ENCODE results near the gene PRSS36.
"Not testable (repeated sequence)": the region's sequence is repeated elsewhere in the genome, so short reads cannot be mapped to it uniquely, and the experiment has no call there.

The PRSS36 gene

DNA sequence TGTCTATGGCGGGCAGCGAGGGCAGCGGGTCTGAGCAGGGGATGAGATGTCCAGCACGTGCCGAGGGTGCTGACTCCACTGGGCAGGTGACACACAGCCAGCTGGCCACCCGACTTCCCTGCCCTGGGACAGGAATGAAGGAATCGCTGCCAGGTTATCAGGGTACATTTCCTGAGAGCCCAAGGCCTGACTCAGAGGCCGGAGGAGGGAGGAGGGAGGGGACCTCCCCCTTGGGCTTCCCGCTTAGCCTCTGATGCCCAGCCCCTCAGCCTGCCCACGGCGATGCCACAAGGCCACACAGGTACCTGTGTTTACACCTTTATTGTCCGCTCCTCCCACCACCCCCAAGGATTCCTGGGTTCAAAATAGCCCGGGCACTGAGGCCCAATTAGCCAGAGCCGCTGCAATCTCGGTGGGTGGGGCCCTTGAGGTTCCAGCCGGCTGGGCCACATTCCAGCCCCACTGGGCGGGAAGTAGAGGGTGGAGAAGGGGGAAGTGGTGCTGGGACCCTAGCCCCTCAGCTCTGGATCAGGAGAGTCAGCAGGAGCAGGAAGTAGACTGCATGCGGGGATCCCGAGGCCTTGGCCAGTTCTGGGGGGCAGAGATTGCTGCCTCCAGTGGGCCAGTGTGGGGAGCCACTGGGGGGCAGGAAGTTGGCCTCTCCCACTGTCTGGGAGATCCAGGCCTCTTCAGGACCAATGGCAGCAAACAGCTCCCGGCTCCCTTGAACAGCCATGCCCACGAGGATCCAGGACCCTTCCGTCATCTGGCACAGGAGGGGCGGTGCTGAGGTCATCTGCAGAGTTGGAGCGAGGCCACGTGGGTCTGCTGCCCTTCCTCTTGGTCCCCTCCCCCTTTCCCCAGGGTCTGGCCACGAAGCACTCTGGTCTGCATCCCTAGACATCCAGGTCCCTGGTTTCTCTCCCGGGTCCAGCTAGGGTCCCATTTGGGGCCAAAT, 11.0 kb downstream of the PRSS36 start:
- no peak overlapping the region for H3K4me3 ChIP-seq (ENCODE audit: low read depth, low read length)
- DNase-seq: peak; percentile 76

GRCh38 chr16:31136822-31137499, 12.9 kb downstream of the PRSS36 start:
- not testable (repeated sequence) for DNase-seq; H3K9me3 ChIP-seq; H3K36me3 ChIP-seq; H3K27me3 ChIP-seq; H3K4me3 ChIP-seq (ENCODE audit: low read depth, low read length)
- H3K4me1 ChIP-seq: peaks cover 48% of the 10 kb centered on the region

More for the DNA sequence above, 11.0 kb downstream of the PRSS36 start:
- no peaks in the 10 kb centered on the region for H3K9me3 ChIP-seq
- H3K36me3 ChIP-seq: no peaks in the 10 kb centered on the region
- TF ChIP-seq, protein P1, sequence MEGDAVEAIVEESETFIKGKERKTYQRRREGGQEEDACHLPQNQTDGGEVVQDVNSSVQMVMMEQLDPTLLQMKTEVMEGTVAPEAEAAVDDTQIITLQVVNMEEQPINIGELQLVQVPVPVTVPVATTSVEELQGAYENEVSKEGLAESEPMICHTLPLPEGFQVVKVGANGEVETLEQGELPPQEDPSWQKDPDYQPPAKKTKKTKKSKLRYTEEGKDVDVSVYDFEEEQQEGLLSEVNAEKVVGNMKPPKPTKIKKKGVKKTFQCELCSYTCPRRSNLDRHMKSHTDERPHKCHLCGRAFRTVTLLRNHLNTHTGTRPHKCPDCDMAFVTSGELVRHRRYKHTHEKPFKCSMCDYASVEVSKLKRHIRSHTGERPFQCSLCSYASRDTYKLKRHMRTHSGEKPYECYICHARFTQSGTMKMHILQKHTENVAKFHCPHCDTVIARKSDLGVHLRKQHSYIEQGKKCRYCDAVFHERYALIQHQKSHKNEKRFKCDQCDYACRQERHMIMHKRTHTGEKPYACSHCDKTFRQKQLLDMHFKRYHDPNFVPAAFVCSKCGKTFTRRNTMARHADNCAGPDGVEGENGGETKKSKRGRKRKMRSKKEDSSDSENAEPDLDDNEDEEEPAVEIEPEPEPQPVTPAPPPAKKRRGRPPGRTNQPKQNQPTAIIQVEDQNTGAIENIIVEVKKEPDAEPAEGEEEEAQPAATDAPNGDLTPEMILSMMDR (IDR thresholded peaks at IDR 0.05; ENCODE audit: low read depth, low read length): no peak
- peaks cover 38% of the 10 kb centered on the region for H3K4me1 ChIP-seq
- H3K27me3 ChIP-seq: no peaks in the 10 kb centered on the region

GRCh38 chr16:31136287-31136662, 13.6 kb downstream of the PRSS36 start:
- Histone ChIP-seq H3K36me3 (peaks cover 5% of the 10 kb centered on the region; the same call in 1 of the 2 replicates), H3K9me3 (no peaks in the 10 kb centered on the region), H3K4me3 (ENCODE audit: low read depth, low read length) (no peak overlapping the region), H3K4me1 (peaks cover 41% of the 10 kb centered on the region), H3K27me3 (no peaks in the 10 kb centered on the region)
- no peak for DNase-seq
- TF ChIP-seq, protein P1 (IDR thresholded peaks at IDR 0.05; ENCODE audit: low read depth, low read length): no peak

GRCh38 chr16:31135535-31136286, 14.2 kb downstream of the PRSS36 start, which contains the start of gene PRSS8:
PRSS8 (minus strand) TSS chr16:31135727; CDS start chr16:31135498, 229 bp downstream.
- DNase-seq: no peak
- H3K9me3 ChIP-seq: no peaks in the 10 kb centered on the region
- peak within 1 kb of the TSS; percentile 46 for H3K4me3 ChIP-seq (ENCODE audit: low read depth, low read length)
- H3K4me1 ChIP-seq: peaks cover 41% of the 10 kb centered on the region
- TF ChIP-seq, protein P1 (IDR thresholded peaks at IDR 0.05; ENCODE audit: low read depth, low read length): no peak
- H3K27me3 ChIP-seq: no peaks in the 10 kb centered on the region
- peaks cover 5% of the 10 kb centered on the region; the same call in 1 of the 2 replicates for H3K36me3 ChIP-seq

- H3K4me3 ChIP-seq (ENCODE audit: low read depth, low read length): peak overlapping the region; percentile 46
- peaks cover 8% of the 10 kb centered on the region; the same call in 1 of the 2 replicates for H3K36me3 ChIP-seq
- no peaks in the 10 kb centered on the region for H3K27me3 ChIP-seq
- TF ChIP-seq, protein P1 (IDR thresholded peaks at IDR 0.05; ENCODE audit: low read depth, low read length): no peak
- H3K9me3 ChIP-seq: no peaks in the 10 kb centered on the region
- DNase-seq: peak; percentile 64
- peaks cover 41% of the 10 kb centered on the region for H3K4me1 ChIP-seq
Observed at GRCh38 chr16:31134625-31135534, 15.0 kb downstream of the PRSS36 start.
